K562 (cell line): ENCODE measurements around the gene ING1. TPM values are rescaled to one million over a fixed set of nuclear protein-coding genes. Genes with fewer than 3 reads are reported as not detected.

Experiments used
- ATAC-seq: fragments of 200-7000 bp; cut with Tn5 transposase; 3 replicates; pipeline ENCODE4 v1.9.1; 2020; ENCODE audit warnings: moderate library complexity
- BruUV-seq: library from RNA; stranded (reverse); fragments of 400-500 nt; replicated peaks from 2 replicates; lab custom pipeline; 2021; lab: Mats Ljungman, UMichigan
- CTCF ChIA-PET: fragments of 300-600 bp; formaldehyde crosslinking; extraction: SDS; loops from one replicate; lab custom pipeline; 2021; ENCODE audit warnings: low intra/inter-chr PET ratio; lab: Yijun Ruan, JAX
- POLR2A ChIA-PET: fragments of 300-600, 350-650 bp; sonication (Branson Sonifier 250); formaldehyde crosslinking; extraction: SDS; loops from one replicate; lab custom pipeline; 2021; ENCODE audit warnings: antibody characterized with exemption, inconsistent platforms; lab: Yijun Ruan, JAX
- DNase-seq, 4 experiments: peaks; one replicate each; pipeline versions ENCODE4 v3.0.0 to v3.0.0-alpha.2; 2011 to 2018; ENCODE audit warnings: low spot score in 3 of 4, mixed read lengths in 3 of 4; ENCODE audit errors: extremely low read depth in 1 of 4
- FAIRE-seq: peaks from 2 replicates; lab custom pipeline; 2011; peaks lifted over from hg19 to GRCh38; lab: Jason Lieb, UNC
- H2AFZ ChIP-seq: 2 replicates; pipeline ENCODE4 v1.6.0; 2011; ENCODE audit warnings: low read depth, low read length, control low read depth, inconsistent platforms
- H3K27ac ChIP-seq: fragments of 200-600 bp; 3 replicates; pipeline ENCODE4 v1.8.0; 2011; ENCODE audit warnings: low read depth, mild to moderate bottlenecking, control low read depth, inconsistent platforms, low read length, moderate library complexity, mixed read lengths; ENCODE audit errors: extremely low read depth
- H3K27me3 ChIP-seq, 2 experiments: fragments of 300-600 bp in 1 of 2; 2 replicates in 1 of 2; 3 replicates in 1 of 2; pipeline versions ENCODE4 v1.6.0 to v1.8.0; 2011; ENCODE audit warnings: inconsistent platforms in 2 of 2, low read length in 2 of 2, mild to moderate bottlenecking in 1 of 2, mixed read lengths in 1 of 2, moderate library complexity in 1 of 2; ENCODE audit not compliant: control insufficient read depth in 2 of 2, insufficient read depth in 2 of 2
- H3K36me3 ChIP-seq: fragments of 300-600 bp; 3 replicates; pipeline ENCODE4 v1.8.0; 2011; ENCODE audit warnings: mild to moderate bottlenecking, low read length, inconsistent platforms; ENCODE audit not compliant: control insufficient read depth, insufficient read depth
- H3K4me1 ChIP-seq, 2 experiments: fragments of 200-600 bp in 1 of 2; replicated peaks in 1 of 2; 2 replicates in 1 of 2; 3 replicates in 1 of 2; pipeline versions ENCODE4 v1.5.1 to v1.8.0; 2011; ENCODE audit warnings: inconsistent platforms in 2 of 2, low read length in 2 of 2, mild to moderate bottlenecking in 1 of 2, mixed read lengths in 1 of 2, moderate library complexity in 1 of 2; ENCODE audit not compliant: control insufficient read depth in 2 of 2, insufficient read depth in 2 of 2
- H3K4me2 ChIP-seq: 2 replicates; pipeline ENCODE4 v1.6.1; 2011; ENCODE audit warnings: low read length, control low read depth, inconsistent platforms, mixed read lengths; ENCODE audit not compliant: insufficient read depth
- H3K4me3 ChIP-seq: fragments of 200-600 bp; sonication (generic), shearing (Covaris generic); 2 replicates; pipeline ENCODE4 v1.5.1; 2016; ENCODE audit warnings: control low read depth, inconsistent platforms
- H3K79me2 ChIP-seq: fragments of 200-600 bp; 3 replicates; pipeline ENCODE4 v1.8.0; 2011; ENCODE audit warnings: low read length, inconsistent platforms; ENCODE audit not compliant: control insufficient read depth, insufficient read depth
- H3K9ac ChIP-seq, 2 experiments: 2 replicates each; pipeline versions ENCODE4 v1.6.0 to v1.6.1; 2011; ENCODE audit warnings: low read depth in 2 of 2, low read length in 2 of 2, control low read depth in 1 of 2, inconsistent platforms in 1 of 2, mild to moderate bottlenecking in 1 of 2, mixed read lengths in 1 of 2; ENCODE audit not compliant: insufficient read depth in 1 of 2
- H3K9me1 ChIP-seq: one replicate; pipeline ENCODE4 v1.6.0; 2011; ENCODE audit warnings: inconsistent platforms, mild to moderate bottlenecking, low read length, moderate library complexity; ENCODE audit not compliant: control insufficient read depth, insufficient read depth
- H3K9me3 ChIP-seq: replicated peaks from 2 replicates; pipeline ENCODE4 v1.5.1; 2011; ENCODE audit warnings: low read depth, low read length, inconsistent platforms; ENCODE audit not compliant: control insufficient read depth, insufficient read depth
- H4K20me1 ChIP-seq: replicated peaks from 2 replicates; pipeline ENCODE4 v1.6.1; 2011; ENCODE audit warnings: low read length, inconsistent platforms, mixed read lengths; ENCODE audit not compliant: control insufficient read depth, insufficient read depth
- HSF4 ChIP-seq: fragments of 250-450 bp; sonication (Bioruptor Pico); IDR thresholded peaks from 2 replicates; pipeline ENCODE4 v2.1.2; 2022; ENCODE audit warnings: mild to moderate bottlenecking, moderate library complexity, borderline replicate concordance
- MYC ChIP-seq, 2 experiments: fragments of 250-450 bp in 1 of 2; sonication (Bioruptor Pico) in 1 of 2; IDR thresholded peaks; 2 replicates each; pipeline versions ENCODE4 v1.5.1 to v1.6.1; 2012 to 2021; ENCODE audit warnings: low read depth in 2 of 2, borderline replicate concordance in 1 of 2, improper control_type of control experiment in 1 of 2, low read length in 1 of 2, mild to moderate bottlenecking in 1 of 2, moderate library complexity in 1 of 2
- NONO ChIP-seq, 2 experiments: fragments of 200-400 bp in 1 of 2; fragments of 450-650 bp in 1 of 2; formaldehyde crosslinking in 1 of 2; IDR thresholded peaks; 2 replicates each; pipeline ENCODE4 v1.6.1; 2017; ENCODE audit warnings: low read depth in 2 of 2, mild to moderate bottlenecking in 2 of 2, moderate library complexity in 2 of 2, low read length in 1 of 2
- NR1H2 ChIP-seq: sonication (generic); formaldehyde crosslinking; IDR thresholded peaks from 2 replicates; pipeline ENCODE4 v1.4.0; 2020; ENCODE audit warnings: mild to moderate bottlenecking, missing genetic modification reagents
- POLR2G ChIP-seq: fragments of 200-400 bp; formaldehyde crosslinking; IDR thresholded peaks from 2 replicates; pipeline ENCODE4 v1.6.1; 2017; ENCODE audit warnings: low read depth, mild to moderate bottlenecking, antibody characterized with exemption, low read length, moderate library complexity
- RNF2 ChIP-seq: sonication (generic); IDR thresholded peaks from 2 replicates; pipeline ENCODE4 v1.6.1; 2016
- SMAD3 ChIP-seq: fragments of 450-650 bp; formaldehyde crosslinking; conservative IDR thresholded peaks from 2 replicates; pipeline ENCODE4 v1.4.0; 2020; ENCODE audit warnings: mild to moderate bottlenecking
- ZNF165 ChIP-seq: fragments of 250-450 bp; sonication (Bioruptor Pico); IDR thresholded peaks from 2 replicates; pipeline ENCODE4 v1.4.0; 2020; ENCODE audit warnings: borderline replicate concordance
- ZNF668 ChIP-seq: fragments of 250-450 bp; sonication (Bioruptor Pico); IDR thresholded peaks from 2 replicates; pipeline ENCODE4 v1.8.0; 2022; ENCODE audit warnings: mild to moderate bottlenecking, inconsistent platforms
- WGBS: fragments of 100-300 bp; shearing (Covaris generic); methylation state at CpG from one replicate; pipeline ENCODE4 v1.1.6; 2016; ENCODE audit warnings: low coverage, mixed read lengths; ENCODE audit not compliant: insufficient coverage; ENCODE audit errors: missing lambda C conversion rate; 5-methylcytosine and 5-hydroxymethylcytosine counted together
- in situ Hi-C: fragments of 300-500 bp; cut with MboI; formaldehyde crosslinking; loops from 4 replicates; pipeline ENCODE4 v1.15.0; 2018; ENCODE audit warnings: inconsistent platforms, mixed read lengths
- intact Hi-C: fragments of 100-400 bp; cut with micrococcal nuclease; formaldehyde crosslinking; loops from 2 replicates; pipeline ENCODE4 v1.14.2; 2022
- polyA plus RNA-seq, 8 experiments: library from polyadenylated mRNA; depleted of rRNA in 4 of 8; stranded (reverse) in 5 of 8; unstranded in 3 of 8; fragments of >200 nt; fragmentation: Nextera tagmentation in 2 of 8; fragmentation: Illumina TruSeq in 1 of 8; extraction: Ambion mirVana in 2 of 8; extraction: Trizol in 1 of 8; gene quantifications; 2 replicates each; pipeline versions ENCODE4 v1.2.1 to v1.2.3, GENCODE V29; 2011 to 2014; ENCODE audit warnings: inconsistent platforms in 1 of 8, missing spikeins in 1 of 8
- total RNA-seq, 7 experiments: library from RNA; depleted of rRNA in 6 of 7; stranded (reverse); fragments of >200 nt in 6 of 7; fragmentation: Illumina TruSeq in 2 of 7; extraction: Trizol in 2 of 7; gene quantifications; 2 replicates each; pipeline versions ENCODE4 v1.2.1 to v1.2.3, GENCODE V29; 2011 to 2021; ENCODE audit warnings: low replicate concordance in 1 of 7
- TF ChIP-seq, protein P1 (sequence below), 2 experiments: fragments of 450-650 bp; formaldehyde crosslinking in 1 of 2; IDR thresholded peaks; 2 replicates each; pipeline versions ENCODE4 v1.4.0 to v1.6.1; 2014 to 2020; ENCODE audit warnings: mild to moderate bottlenecking in 2 of 2, borderline replicate concordance in 1 of 2, low read depth in 1 of 2
- TF ChIP-seq, protein P2 (sequence below): fragments of 200-800 bp; sonication (Bioruptor generic); IDR thresholded peaks from 2 replicates; pipeline ENCODE4 v1.6.1; 2017; ENCODE audit warnings: missing genetic modification characterization, missing compliant biosample characterization

Gene ING1
- total and polyA plus RNA-seq, 9 of the 15 experiments (the other 6 are each of a cell fraction or from before 2014, with no cell fraction given) = 1.0 to 20.1 (median 8.2) TPM

DNA sequence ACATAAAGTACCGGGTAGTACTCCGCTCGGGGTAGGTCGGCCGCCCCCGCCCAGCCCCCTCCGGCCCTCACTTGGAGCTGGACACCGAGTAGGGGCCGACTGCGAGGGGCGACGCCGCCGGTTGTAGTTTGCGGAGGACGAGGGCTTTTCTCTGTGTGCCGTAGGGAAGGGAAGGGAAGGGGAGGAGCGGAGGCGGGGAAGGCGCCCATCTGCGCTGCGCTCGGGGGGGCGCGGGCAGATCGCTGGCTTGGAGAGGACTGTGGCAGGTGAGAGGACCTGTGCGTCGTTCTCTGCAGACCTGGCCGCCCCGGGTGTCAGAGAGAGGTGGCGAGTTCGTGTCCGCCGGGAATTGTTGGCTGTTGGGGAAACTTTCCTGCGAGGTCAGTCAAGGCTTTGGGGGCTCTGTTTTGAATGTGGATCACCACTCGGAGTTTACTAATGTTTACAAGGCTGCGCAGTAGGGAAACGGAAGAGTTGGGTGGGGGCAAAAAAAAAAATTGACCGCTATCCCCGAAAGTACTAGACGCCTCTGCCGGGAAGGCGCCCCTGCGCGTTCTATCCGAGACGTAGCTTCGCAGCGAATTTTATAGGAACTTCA is 1.4 kb downstream of the ING1 start:
- in situ Hi-C loops = no loop called here
- DNase-seq (peak in 1 of 4 experiments; percentile 50), FAIRE-seq (no peak), ATAC-seq (peak; percentile 2)
- Histone ChIP-seq H3K27me3 (no peaks in the 10 kb centered on the region), H3K4me1 (peaks cover 2 to 26% of the 10 kb centered on the region in 2 experiments; a peak in 2 of 5 replicates), H3K4me2 (peak overlapping the region; percentile 85), H3K9me3 (no peaks in the 10 kb centered on the region), H3K9ac (peak overlapping the region; percentile 92 to 94), H2AFZ (no peak overlapping the region), H3K9me1 (no peaks in the 10 kb centered on the region), H3K27ac (peak overlapping the region; percentile 97), H3K79me2 (peaks cover 67% of the 10 kb centered on the region), H4K20me1 (peaks cover 8% of the 10 kb centered on the region; the same call in 1 of the 2 replicates), H3K36me3 (peaks cover 11% of the 10 kb centered on the region; the same call in 1 of the 3 replicates), H3K4me3 (peak overlapping the region; percentile 86)
- POLR2A ChIA-PET = interaction anchor here (0.6 to 1.5 kb wide), 26 partner anchors 9 to 491 kb away, joined by 3 to 10 read pairs (median 4); partner anchors contain the start of gene CARS2
- no TSS peak for BruUV-seq
- under 1% methylated on average over 34 of the region's 49 CpGs for WGBS
- CTCF ChIA-PET = no interaction called here
- intact Hi-C loops = loop anchor here (2.0 to 10.0 kb wide), 3 partner anchors 100 to 260 kb away; partner anchors contain the start of gene NAXD
- no peak for TF ChIP-seq ZNF668 (CRISPR knock-in tag)
- TF ChIP-seq, protein P1, sequence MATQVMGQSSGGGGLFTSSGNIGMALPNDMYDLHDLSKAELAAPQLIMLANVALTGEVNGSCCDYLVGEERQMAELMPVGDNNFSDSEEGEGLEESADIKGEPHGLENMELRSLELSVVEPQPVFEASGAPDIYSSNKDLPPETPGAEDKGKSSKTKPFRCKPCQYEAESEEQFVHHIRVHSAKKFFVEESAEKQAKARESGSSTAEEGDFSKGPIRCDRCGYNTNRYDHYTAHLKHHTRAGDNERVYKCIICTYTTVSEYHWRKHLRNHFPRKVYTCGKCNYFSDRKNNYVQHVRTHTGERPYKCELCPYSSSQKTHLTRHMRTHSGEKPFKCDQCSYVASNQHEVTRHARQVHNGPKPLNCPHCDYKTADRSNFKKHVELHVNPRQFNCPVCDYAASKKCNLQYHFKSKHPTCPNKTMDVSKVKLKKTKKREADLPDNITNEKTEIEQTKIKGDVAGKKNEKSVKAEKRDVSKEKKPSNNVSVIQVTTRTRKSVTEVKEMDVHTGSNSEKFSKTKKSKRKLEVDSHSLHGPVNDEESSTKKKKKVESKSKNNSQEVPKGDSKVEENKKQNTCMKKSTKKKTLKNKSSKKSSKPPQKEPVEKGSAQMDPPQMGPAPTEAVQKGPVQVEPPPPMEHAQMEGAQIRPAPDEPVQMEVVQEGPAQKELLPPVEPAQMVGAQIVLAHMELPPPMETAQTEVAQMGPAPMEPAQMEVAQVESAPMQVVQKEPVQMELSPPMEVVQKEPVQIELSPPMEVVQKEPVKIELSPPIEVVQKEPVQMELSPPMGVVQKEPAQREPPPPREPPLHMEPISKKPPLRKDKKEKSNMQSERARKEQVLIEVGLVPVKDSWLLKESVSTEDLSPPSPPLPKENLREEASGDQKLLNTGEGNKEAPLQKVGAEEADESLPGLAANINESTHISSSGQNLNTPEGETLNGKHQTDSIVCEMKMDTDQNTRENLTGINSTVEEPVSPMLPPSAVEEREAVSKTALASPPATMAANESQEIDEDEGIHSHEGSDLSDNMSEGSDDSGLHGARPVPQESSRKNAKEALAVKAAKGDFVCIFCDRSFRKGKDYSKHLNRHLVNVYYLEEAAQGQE (IDR thresholded peaks at IDR 0.05; ENCODE audit: borderline replicate concordance) = no peak
- TF ChIP-seq, protein P1 (CRISPR knock-in tag; IDR thresholded peaks at IDR 0.05; ENCODE audit: low read depth) = peak; percentile 40; the same call in 1 of the 2 replicates
- TF ChIP-seq, protein P2, sequence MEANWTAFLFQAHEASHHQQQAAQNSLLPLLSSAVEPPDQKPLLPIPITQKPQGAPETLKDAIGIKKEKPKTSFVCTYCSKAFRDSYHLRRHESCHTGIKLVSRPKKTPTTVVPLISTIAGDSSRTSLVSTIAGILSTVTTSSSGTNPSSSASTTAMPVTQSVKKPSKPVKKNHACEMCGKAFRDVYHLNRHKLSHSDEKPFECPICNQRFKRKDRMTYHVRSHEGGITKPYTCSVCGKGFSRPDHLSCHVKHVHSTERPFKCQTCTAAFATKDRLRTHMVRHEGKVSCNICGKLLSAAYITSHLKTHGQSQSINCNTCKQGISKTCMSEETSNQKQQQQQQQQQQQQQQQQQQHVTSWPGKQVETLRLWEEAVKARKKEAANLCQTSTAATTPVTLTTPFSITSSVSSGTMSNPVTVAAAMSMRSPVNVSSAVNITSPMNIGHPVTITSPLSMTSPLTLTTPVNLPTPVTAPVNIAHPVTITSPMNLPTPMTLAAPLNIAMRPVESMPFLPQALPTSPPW (CRISPR knock-in tag) = peak; percentile 70
- no peak for TF ChIP-seq ZNF165 (CRISPR knock-in tag)
- TF ChIP-seq MYC (IDR thresholded peaks at IDR 0.05; ENCODE audit: low read depth, low read length) = no peak
- TF ChIP-seq MYC (CRISPR knock-in tag; IDR thresholded peaks at IDR 0.05; ENCODE audit: borderline replicate concordance, low read depth) = no peak
- peak in 1 of 2 experiments; percentile 96; a peak in 2 of 4 replicates for TF ChIP-seq NONO (IDR thresholded peaks at IDR 0.05; ENCODE audit: low read depth in 2 of 2, low read length in 1 of 2)
- no peak for TF ChIP-seq NR1H2 (CRISPR knock-in tag)
- TF ChIP-seq HSF4 (CRISPR knock-in tag) = no peak
- 0 out of 2 replicates have a peak, but pooled peaks have one; percentile 43 for TF ChIP-seq SMAD3 (CRISPR knock-in tag)
- TF ChIP-seq RNF2 = 0 out of 2 replicates have a peak, but pooled peaks have one; percentile 47
- TF ChIP-seq POLR2G = peak; percentile 89
